Erythroblast (primary cell): Measurements from ENCODE around the gene TRAPPC6A.

Source experiments
- GATA1 ChIP-seq: IDR thresholded peaks from 2 replicates; pipeline ENCODE4 v1.6.1; 2011; ENCODE audit warnings: low read depth, mild to moderate bottlenecking, control low read depth, low read length, moderate library complexity
- POLR2A ChIP-seq: IDR thresholded peaks from 2 replicates; pipeline ENCODE4 v1.6.1; 2011; ENCODE audit warnings: mild to moderate bottlenecking, low read length

GRCh38 chr19:45144431-45145269 is 33.4 kb downstream of the TRAPPC6A start:
- TF ChIP-seq POLR2A: no peak
- no peak for TF ChIP-seq GATA1
